ENCODE measurements around the gene CYP26B1.
A peak's percentile ranks its signal among the peaks of the same experiment; 100 is the strongest.

The CYP26B1 gene

DNA sequence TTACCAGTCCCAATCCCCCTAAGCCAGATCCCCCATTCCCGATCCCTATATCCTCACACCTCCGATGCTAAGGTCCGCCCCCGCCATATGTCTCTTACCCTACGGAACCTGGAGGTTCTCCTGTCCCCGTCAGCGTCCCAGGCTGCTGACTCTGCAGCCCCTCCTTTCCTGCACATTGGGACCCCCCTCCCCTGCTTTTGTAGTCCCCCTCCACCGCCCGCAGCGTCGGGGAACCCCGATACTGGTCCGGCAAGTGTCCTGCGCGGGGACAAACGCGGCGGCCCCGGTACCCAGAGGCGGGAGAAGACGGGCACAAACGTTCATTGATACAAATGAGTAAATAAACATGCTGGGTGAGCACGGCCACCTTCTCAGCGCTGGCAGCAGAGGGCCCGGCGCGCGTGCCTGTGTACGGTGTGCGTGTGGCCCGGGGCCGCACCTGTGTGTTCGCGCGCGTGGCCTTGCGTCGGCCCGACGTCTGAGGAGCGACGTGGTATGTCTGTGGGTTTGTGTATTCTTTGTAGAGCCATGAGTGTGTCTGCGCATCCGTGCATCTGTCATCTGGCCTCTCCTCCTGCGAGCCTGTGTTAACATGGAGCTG lies 2.0 kb upstream of the CYP26B1 start:
- ChIA-PET CTCF (interaction anchor here (0.7 to 4.9 kb wide), 16 partner anchors 11 to 611 kb away, joined by 3 to 52 read pairs (median 4); no protein-coding TSS in a partner anchor), POLR2A (no interaction called here)
- Histone ChIP-seq H3K27me3 (replicated peaks in 2 of 5; ENCODE audit: control insufficient read depth in 4 of 5, insufficient read depth in 5 of 5, low read length in 4 of 5) (peaks cover 0 to 89% (median 43%) of the 10 kb centered on the region in 5 experiments), H3K9me3 (ENCODE audit: control extremely low read depth in 1 of 5, control insufficient read depth in 4 of 5, insufficient read depth in 2 of 5, low read depth in 1 of 5, low read length in 4 of 5) (peaks cover 0 to 5% (median 0%) of the 10 kb centered on the region in 5 experiments), H3K4me1 (ENCODE audit: control extremely low read depth in 1 of 4, control insufficient read depth in 4 of 4, insufficient read depth in 4 of 4, low read length in 3 of 4) (peaks cover 0 to 52% (median 35%) of the 10 kb centered on the region in 4 experiments), H3K27ac (ENCODE audit: insufficient read depth in 1 of 2, low read depth in 1 of 2, low read length in 2 of 2, poor library complexity in 1 of 2, severe bottlenecking in 2 of 2) (no peak overlapping the region), H3K36me3 (ENCODE audit: control insufficient read depth in 4 of 4, insufficient read depth in 4 of 4, low read length in 3 of 4) (no peaks in the 10 kb centered on the region), H3K4me3 (ENCODE audit: control insufficient read depth in 1 of 7, extremely low read depth in 1 of 7, insufficient read depth in 4 of 7, low read depth in 2 of 7, low read length in 6 of 7) (peak overlapping the region in 5 of 7 experiments; percentile 20 to 63 (median 62))
- DNase-seq = peak in 2 of 3 donors; percentile 35 to 58
- WGBS (ENCODE audit: insufficient coverage) = under 1% methylated on average over 31 of the region's 45 CpGs

DNA sequence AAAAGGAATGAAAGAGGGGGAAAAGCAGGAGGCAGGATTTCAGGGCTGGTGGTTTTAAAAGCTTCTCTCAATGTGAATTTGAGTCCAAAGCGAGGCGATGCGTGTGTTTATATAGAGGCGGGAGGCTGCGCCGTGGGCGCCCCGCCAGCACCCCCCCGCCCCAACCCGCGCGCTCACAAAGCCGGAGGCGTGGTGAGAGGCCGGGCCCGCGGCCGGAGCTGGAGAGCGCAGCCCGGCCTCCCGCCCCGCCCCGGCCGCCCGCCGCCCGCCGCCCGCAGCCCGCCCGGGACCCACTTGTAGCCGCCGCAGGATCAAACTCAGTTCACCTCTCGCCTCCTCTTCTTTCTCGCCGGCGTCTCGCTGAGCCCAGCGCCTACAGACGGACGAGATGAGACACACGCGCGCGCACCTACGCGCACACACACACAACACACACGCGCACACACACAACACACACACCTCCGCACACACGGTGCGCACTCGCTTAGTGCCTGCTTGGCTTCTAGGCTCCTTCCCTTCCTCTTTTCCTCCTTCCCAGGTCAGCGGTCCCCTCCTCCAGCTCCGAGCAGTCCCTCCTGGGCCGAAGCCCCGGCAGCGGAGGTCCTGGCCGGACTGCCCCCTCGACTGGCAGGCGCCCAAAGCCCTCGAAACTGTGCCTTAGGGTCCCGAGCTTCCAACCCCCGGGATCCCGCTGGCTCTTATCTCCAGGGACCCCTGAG lies 1.3 kb upstream of the CYP26B1 start:
- H3K4me1 ChIP-seq (ENCODE audit: control extremely low read depth in 1 of 4, control insufficient read depth in 4 of 4, insufficient read depth in 4 of 4, low read length in 3 of 4) = peaks cover 0 to 57% (median 39%) of the 10 kb centered on the region in 4 experiments

DNA sequence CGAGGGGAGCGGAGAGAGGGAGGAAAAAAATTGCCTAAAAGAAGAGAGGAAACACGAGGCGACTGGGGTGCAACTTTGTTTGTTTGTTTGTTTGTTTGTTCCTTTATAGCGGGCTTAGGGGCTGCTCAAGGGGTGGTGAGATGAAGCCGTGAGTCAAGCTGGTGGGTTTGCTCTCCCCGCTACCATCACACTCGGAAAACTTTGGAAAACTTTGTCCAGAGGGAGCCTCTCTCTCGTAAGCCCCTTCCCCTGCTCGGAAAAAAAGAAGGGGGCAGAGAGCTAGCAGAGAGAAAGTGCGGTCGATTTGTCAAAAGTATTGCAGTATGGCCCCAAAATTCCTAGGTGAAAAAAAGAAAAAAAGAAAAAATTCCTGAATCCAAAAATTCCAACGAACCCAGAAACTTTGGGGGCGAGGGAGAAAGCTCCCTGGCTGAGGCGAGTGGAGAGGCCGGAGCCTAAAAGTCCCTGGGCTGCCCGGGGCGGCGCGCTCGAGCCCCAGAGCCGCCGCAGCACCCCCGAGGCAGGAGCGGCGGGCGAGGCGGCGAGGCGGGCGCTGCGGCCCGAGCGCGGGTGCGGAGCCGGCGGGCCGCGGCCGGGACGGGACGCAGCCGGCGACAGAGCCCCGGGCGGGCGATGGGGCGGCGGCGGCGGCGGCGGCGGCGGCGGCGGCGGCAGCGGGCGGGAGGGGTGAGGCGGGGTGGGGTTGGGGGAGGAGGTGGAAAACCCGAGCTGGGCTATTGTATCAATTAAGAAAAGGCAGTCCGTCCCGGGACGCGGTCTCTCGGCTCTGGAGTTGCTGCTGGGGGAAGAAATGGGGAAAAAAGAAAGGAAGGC lies 558 bp upstream of the CYP26B1 start:
- Histone ChIP-seq H3K27ac (ENCODE audit: insufficient read depth in 1 of 2, low read depth in 1 of 2, low read length in 2 of 2, poor library complexity in 1 of 2, severe bottlenecking in 2 of 2) (no peak overlapping the region), H3K27me3 (replicated peaks in 2 of 5; ENCODE audit: control insufficient read depth in 4 of 5, insufficient read depth in 5 of 5, low read length in 4 of 5) (peaks cover 0 to 95% (median 44%) of the 10 kb centered on the region in 5 experiments), H3K4me1 (ENCODE audit: control extremely low read depth in 1 of 4, control insufficient read depth in 4 of 4, insufficient read depth in 4 of 4, low read length in 3 of 4) (peaks cover 0 to 65% (median 45%) of the 10 kb centered on the region in 4 experiments), H3K4me3 (ENCODE audit: control insufficient read depth in 1 of 7, extremely low read depth in 1 of 7, insufficient read depth in 4 of 7, low read depth in 2 of 7, low read length in 6 of 7) (peak overlapping the region in 5 of 7 experiments; percentile 36 to 67 (median 56)), H3K36me3 (ENCODE audit: control insufficient read depth in 4 of 4, insufficient read depth in 4 of 4, low read length in 3 of 4) (no peaks in the 10 kb centered on the region), H3K9me3 (ENCODE audit: control extremely low read depth in 1 of 5, control insufficient read depth in 4 of 5, insufficient read depth in 2 of 5, low read depth in 1 of 5, low read length in 4 of 5) (peaks cover 0 to 5% (median 0%) of the 10 kb centered on the region in 5 experiments)
- DNase-seq = peak in 2 of 3 donors; percentile 16 to 21
- ChIA-PET CTCF (interaction anchor here (1.5 to 2.4 kb wide), 2 partner anchors 431 to 601 kb away, joined by 3 to 23 read pairs; no protein-coding TSS in a partner anchor), POLR2A (no interaction called here)
- WGBS (ENCODE audit: insufficient coverage) = under 1% methylated on average over 30 of the region's 68 CpGs

More for the DNA sequence above, 1.3 kb upstream of the CYP26B1 start:
- WGBS (ENCODE audit: insufficient coverage) = 0% methylated on average over 35 of the region's 65 CpGs
- Histone ChIP-seq H3K36me3 (ENCODE audit: control insufficient read depth in 4 of 4, insufficient read depth in 4 of 4, low read length in 3 of 4) (no peaks in the 10 kb centered on the region), H3K4me3 (ENCODE audit: control insufficient read depth in 1 of 7, extremely low read depth in 1 of 7, insufficient read depth in 4 of 7, low read depth in 2 of 7, low read length in 6 of 7) (peak overlapping the region in 5 of 7 experiments; percentile 36 to 67 (median 63)), H3K9me3 (ENCODE audit: control extremely low read depth in 1 of 5, control insufficient read depth in 4 of 5, insufficient read depth in 2 of 5, low read depth in 1 of 5, low read length in 4 of 5) (peaks cover 0 to 5% (median 0%) of the 10 kb centered on the region in 5 experiments), H3K27ac (ENCODE audit: insufficient read depth in 1 of 2, low read depth in 1 of 2, low read length in 2 of 2, poor library complexity in 1 of 2, severe bottlenecking in 2 of 2) (no peak overlapping the region), H3K27me3 (replicated peaks in 2 of 5; ENCODE audit: control insufficient read depth in 4 of 5, insufficient read depth in 5 of 5, low read length in 4 of 5) (peaks cover 0 to 92% (median 43%) of the 10 kb centered on the region in 5 experiments)
- DNase-seq = peak in 2 of 3 donors; percentile 51 to 69
- POLR2A ChIA-PET = no interaction called here
- CTCF ChIA-PET = interaction anchor here (1.3 to 4.9 kb wide), 5 partner anchors 11 to 602 kb away, joined by 3 to 52 read pairs (median 4); no protein-coding TSS in a partner anchor

DNA sequence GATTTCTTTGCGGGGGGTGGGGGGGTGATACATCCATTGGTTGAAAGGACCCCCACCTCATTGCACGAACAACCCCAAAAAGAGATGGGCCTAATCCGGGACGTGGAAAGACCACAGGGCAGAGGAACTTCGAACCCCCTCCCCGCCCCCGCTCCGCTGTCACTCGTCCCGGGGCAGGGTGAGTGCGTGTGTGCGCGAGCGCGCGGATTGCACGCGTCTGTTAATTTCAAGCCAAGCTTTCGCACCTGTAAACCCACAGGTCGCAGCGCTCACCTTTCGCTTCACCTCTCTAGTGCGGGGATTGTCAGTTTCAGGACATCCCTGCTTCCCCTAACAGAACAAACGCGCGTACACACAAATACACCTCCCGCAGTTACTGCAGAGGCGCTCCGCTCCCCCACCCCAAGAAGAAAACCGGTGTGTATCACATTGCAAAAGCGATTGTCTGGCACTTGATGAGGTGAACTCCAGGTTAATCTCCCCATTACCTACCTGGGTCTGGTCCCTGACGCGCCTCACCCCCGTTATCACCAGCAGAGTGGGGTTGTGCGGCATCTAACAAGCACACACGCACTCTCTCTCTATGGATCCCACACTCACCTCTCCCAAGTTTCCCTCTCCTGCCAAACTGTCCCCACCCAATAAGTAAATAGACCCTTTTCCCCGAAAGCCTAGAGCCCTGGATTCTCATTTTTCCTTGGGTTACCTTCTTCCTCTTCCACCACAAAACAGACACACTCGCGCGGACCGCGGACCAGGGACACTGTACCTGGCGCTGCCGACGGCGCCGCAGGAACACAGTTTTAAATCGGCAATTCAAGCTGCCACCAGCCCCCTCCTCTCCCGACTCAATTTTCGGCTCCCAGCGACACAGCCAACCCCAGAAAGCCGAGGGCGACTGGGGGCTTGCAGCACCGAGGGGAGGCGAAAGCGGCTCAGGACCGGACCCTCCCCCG lies 1.0 kb downstream of the CYP26B1 start:
- POLR2A ChIA-PET = no interaction called here
- H3K27me3 ChIP-seq (replicated peaks in 2 of 5; ENCODE audit: control insufficient read depth in 4 of 5, insufficient read depth in 5 of 5, low read length in 4 of 5) = peaks cover 0 to 93% (median 40%) of the 10 kb centered on the region in 5 experiments
- no peaks in the 10 kb centered on the region for H3K36me3 ChIP-seq (ENCODE audit: control insufficient read depth in 4 of 4, insufficient read depth in 4 of 4, low read length in 3 of 4)
- peaks cover 0 to 5% (median 0%) of the 10 kb centered on the region in 5 experiments for H3K9me3 ChIP-seq (ENCODE audit: control extremely low read depth in 1 of 5, control insufficient read depth in 4 of 5, insufficient read depth in 2 of 5, low read depth in 1 of 5, low read length in 4 of 5)
- H3K4me1 ChIP-seq (ENCODE audit: control extremely low read depth in 1 of 4, control insufficient read depth in 4 of 4, insufficient read depth in 4 of 4, low read length in 3 of 4) = peaks cover 0 to 70% (median 46%) of the 10 kb centered on the region in 4 experiments
- CTCF ChIA-PET = no interaction called here
- H3K4me3 ChIP-seq (ENCODE audit: control insufficient read depth in 1 of 7, extremely low read depth in 1 of 7, insufficient read depth in 4 of 7, low read depth in 2 of 7, low read length in 6 of 7) = peak overlapping the region in 4 of 7 experiments; percentile 15 to 54 (median 48)
- no peak overlapping the region for H3K27ac ChIP-seq (ENCODE audit: insufficient read depth in 1 of 2, low read depth in 1 of 2, low read length in 2 of 2, poor library complexity in 1 of 2, severe bottlenecking in 2 of 2)
- DNase-seq = peak in 2 of 3 donors; percentile 19 to 22
- WGBS (ENCODE audit: insufficient coverage) = 5% methylated on average over 37 of the region's 58 CpGs

DNA sequence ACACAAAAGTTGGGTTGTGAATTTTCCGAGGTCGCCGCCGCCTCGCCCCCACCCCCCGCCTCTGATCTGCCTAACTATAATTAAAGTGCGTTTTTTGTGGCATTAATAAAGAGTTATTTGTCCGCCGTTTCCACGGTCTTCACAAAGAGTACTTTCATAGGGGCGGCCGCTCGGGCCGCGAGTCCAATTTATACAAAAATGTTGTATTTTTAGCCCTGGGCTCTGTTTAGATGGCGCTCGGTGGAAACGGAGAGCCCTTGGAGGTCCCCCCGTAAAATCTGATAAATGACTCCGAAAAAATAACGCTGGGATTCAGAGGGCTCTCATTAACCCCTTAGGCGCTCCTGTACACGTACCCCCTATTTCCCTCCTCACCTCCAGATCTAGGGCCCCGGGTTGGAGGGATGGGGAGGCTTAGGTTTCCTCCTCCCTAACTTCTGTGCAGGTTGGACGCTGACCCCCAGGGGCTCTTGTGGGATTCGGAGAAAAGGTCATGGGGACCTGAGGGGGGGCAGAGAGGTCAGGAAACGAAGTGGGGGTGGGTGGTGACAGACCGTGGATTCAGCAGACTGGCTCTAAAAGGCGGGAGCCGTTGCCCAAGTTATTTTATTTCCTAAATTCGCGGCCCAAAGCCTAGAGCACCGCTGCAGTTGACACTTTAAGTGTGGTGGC lies 1.9 kb downstream of the CYP26B1 start:
- under 1% methylated on average over 17 of the region's 33 CpGs for WGBS (ENCODE audit: insufficient coverage)
- no peak overlapping the region for H3K27ac ChIP-seq (ENCODE audit: insufficient read depth in 1 of 2, low read depth in 1 of 2, low read length in 2 of 2, poor library complexity in 1 of 2, severe bottlenecking in 2 of 2)
- peaks cover 0 to 70% (median 46%) of the 10 kb centered on the region in 4 experiments for H3K4me1 ChIP-seq (ENCODE audit: control extremely low read depth in 1 of 4, control insufficient read depth in 4 of 4, insufficient read depth in 4 of 4, low read length in 3 of 4)
- CTCF ChIA-PET = no interaction called here
- peak in 2 of 3 donors; percentile 14 to 18 for DNase-seq
- H3K4me3 ChIP-seq (ENCODE audit: control insufficient read depth in 1 of 7, extremely low read depth in 1 of 7, insufficient read depth in 4 of 7, low read depth in 2 of 7, low read length in 6 of 7) = peak overlapping the region in 3 of 7 experiments; percentile 19 to 56 (median 54)
- H3K9me3 ChIP-seq (ENCODE audit: control extremely low read depth in 1 of 5, control insufficient read depth in 4 of 5, insufficient read depth in 2 of 5, low read depth in 1 of 5, low read length in 4 of 5) = peaks cover 0 to 5% (median 0%) of the 10 kb centered on the region in 5 experiments
- POLR2A ChIA-PET = no interaction called here
- H3K27me3 ChIP-seq (replicated peaks in 2 of 5; ENCODE audit: control insufficient read depth in 4 of 5, insufficient read depth in 5 of 5, low read length in 4 of 5) = peaks cover 0 to 87% (median 42%) of the 10 kb centered on the region in 5 experiments
- H3K36me3 ChIP-seq (ENCODE audit: control insufficient read depth in 4 of 4, insufficient read depth in 4 of 4, low read length in 3 of 4) = no peaks in the 10 kb centered on the region

All from common myeloid progenitor, CD34-positive (primary cell).